Gastroesophageal sphincter (tissue), 4 donors: ENCODE results near the gene ADAMTSL3. TPM values are rescaled to one million over a fixed set of nuclear protein-coding genes. Genes with fewer than 3 reads are reported as not detected.

Source experiments
- ATAC-seq: fragments of 150-250 bp; one replicate; pipeline ENCODE4 v1.9.1; 2016; ENCODE audit warnings: mild to moderate bottlenecking, moderate library complexity
- H3K27ac ChIP-seq, 4 donors: fragments of 200-600 bp; sonication (generic) in 3 of 4; 1 replicate in 3 of 4; 2 replicates in 1 of 4; pipeline ENCODE4 v1.5.1; 2016 to 2019
- H3K27me3 ChIP-seq: fragments of 200-600 bp; sonication (generic); one replicate; pipeline ENCODE4 v1.5.1; 2019
- H3K36me3 ChIP-seq, 2 donors: fragments of 200-600 bp; sonication (generic); one replicate each; pipeline ENCODE4 v1.5.1; 2019; ENCODE audit warnings: control low read depth in 1 of 2
- H3K4me1 ChIP-seq, 3 donors: fragments of 200-600 bp; sonication (generic); 1 replicate in 2 of 3; 2 replicates in 1 of 3; pipeline ENCODE4 v1.5.1; 2016 to 2019; ENCODE audit warnings: control low read depth in 2 of 3
- H3K4me3 ChIP-seq, 2 donors: fragments of 200-600 bp; sonication (generic); one replicate each; pipeline ENCODE4 v1.5.1; 2019; ENCODE audit warnings: mild to moderate bottlenecking in 1 of 2, moderate library complexity in 1 of 2
- H3K9me3 ChIP-seq, 3 donors: fragments of 200-600 bp; sonication (generic); one replicate each; pipeline ENCODE4 v1.5.1; 2017 to 2019; ENCODE audit warnings: control low read depth in 2 of 3
- EP300 ChIP-seq: sonication (generic); formaldehyde crosslinking; IDR thresholded peaks from one replicate; pipeline ENCODE4 v1.6.1; 2017; ENCODE audit warnings: antibody characterized with exemption, mild to moderate bottlenecking
- POLR2A ChIP-seq, 2 donors: fragments of 450-650 bp; IDR thresholded peaks; one replicate each; pipeline ENCODE4 v1.6.1; 2017; ENCODE audit warnings: antibody characterized with exemption in 2 of 2, mild to moderate bottlenecking in 2 of 2, moderate library complexity in 1 of 2
- POLR2AphosphoS5 ChIP-seq: sonication (generic); formaldehyde crosslinking; IDR thresholded peaks from one replicate; pipeline ENCODE4 v1.6.1; 2017; ENCODE audit warnings: antibody characterized with exemption
- WGBS, 2 donors: methylation state at CpG; one replicate each; pipeline ENCODE4 v1.1.5; 2018; ENCODE audit warnings: low coverage in 1 of 2; 5-methylcytosine and 5-hydroxymethylcytosine counted together
- total RNA-seq, 4 donors: library from RNA; depleted of rRNA; stranded (reverse); fragments of >200 nt; gene quantifications; one replicate each; pipeline ENCODE4 v1.1.0, GENCODE V29; 2016
- TF ChIP-seq, protein P1 (sequence below), 4 experiments: fragments of 200-600 bp in 2 of 4; fragments of 450-650 bp in 2 of 4; sonication (generic) in 1 of 4; IDR thresholded peaks; one replicate each; pipeline ENCODE4 v1.5.1; 2017 to 2019; ENCODE audit warnings: antibody characterized with exemption in 4 of 4, mild to moderate bottlenecking in 2 of 4, moderate library complexity in 2 of 4

Gene ADAMTSL3
- total RNA-seq, 4 donors from 2014 or later, result 19.4 to 35.9 (median 24.1) TPM

DNA sequence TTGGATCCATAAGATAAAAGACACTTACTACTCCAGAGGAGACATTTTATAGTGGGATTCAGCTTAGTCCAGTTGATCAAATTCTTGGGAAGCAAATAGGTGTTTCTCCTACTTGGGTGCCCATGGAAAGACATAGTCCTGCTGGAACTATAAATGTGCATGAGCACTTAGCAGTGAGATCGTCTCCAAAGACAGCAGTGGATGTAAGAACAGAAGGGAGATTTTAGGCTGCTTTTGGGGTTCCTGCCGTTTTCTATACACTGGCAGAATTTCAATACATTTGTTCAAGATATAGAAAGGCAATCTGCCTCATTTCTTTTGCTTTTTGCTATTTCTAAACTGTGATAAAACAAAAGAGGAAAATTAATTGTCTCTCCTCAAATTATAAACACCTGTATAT, 234.0 kb downstream of the ADAMTSL3 start:
- no peaks in the 10 kb centered on the region for H3K27me3 ChIP-seq
- 81 to 88% methylated on average over 2 of the region's 2 CpGs for WGBS, 2 donors
- no peaks in the 10 kb centered on the region for H3K36me3 ChIP-seq
- H3K9me3 ChIP-seq, result no peaks in the 10 kb centered on the region
- no peak overlapping the region for H3K4me3 ChIP-seq
- TF ChIP-seq EP300 (no peak), POLR2A (IDR thresholded peaks at IDR 0.05) (no peak), POLR2AphosphoS5 (no peak)
- TF ChIP-seq, protein P1, sequence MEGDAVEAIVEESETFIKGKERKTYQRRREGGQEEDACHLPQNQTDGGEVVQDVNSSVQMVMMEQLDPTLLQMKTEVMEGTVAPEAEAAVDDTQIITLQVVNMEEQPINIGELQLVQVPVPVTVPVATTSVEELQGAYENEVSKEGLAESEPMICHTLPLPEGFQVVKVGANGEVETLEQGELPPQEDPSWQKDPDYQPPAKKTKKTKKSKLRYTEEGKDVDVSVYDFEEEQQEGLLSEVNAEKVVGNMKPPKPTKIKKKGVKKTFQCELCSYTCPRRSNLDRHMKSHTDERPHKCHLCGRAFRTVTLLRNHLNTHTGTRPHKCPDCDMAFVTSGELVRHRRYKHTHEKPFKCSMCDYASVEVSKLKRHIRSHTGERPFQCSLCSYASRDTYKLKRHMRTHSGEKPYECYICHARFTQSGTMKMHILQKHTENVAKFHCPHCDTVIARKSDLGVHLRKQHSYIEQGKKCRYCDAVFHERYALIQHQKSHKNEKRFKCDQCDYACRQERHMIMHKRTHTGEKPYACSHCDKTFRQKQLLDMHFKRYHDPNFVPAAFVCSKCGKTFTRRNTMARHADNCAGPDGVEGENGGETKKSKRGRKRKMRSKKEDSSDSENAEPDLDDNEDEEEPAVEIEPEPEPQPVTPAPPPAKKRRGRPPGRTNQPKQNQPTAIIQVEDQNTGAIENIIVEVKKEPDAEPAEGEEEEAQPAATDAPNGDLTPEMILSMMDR (IDR thresholded peaks at IDR 0.05), result no peak
- H3K27ac ChIP-seq, result no peak overlapping the region
- H3K4me1 ChIP-seq, result peaks cover 3 to 23% (median 6%) of the 10 kb centered on the region in 3 donors
- ATAC-seq, result no peak

DNA sequence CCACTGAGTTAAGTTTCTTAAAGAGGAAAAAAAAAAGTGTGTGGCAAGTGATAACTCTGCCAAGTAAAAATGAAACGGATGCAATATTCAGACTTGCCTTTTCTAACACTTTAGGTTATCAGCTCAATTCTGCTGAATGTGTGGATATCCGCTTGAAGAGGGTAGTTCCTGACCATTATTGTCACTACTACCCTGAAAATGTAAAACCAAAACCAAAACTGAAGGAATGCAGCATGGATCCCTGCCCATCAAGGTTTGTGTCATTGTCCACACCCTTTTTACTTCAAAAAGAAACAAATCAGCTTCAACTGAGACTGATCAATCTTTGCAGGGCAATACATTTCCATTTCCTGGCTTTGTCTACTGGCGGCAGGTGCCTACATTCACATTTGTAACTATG, 236.1 kb downstream of the ADAMTSL3 start:
- TF ChIP-seq EP300, result no peak
- TF ChIP-seq POLR2AphosphoS5, result no peak
- no peak for TF ChIP-seq POLR2A (IDR thresholded peaks at IDR 0.05)
- TF ChIP-seq, protein P1 (IDR thresholded peaks at IDR 0.05), result no peak
- Histone ChIP-seq H3K9me3 (no peaks in the 10 kb centered on the region), H3K27me3 (no peaks in the 10 kb centered on the region), H3K4me3 (no peak overlapping the region), H3K4me1 (peaks cover 3 to 23% (median 6%) of the 10 kb centered on the region in 3 donors), H3K36me3 (no peaks in the 10 kb centered on the region), H3K27ac (peak overlapping the region; percentile 51 to 69 (median 62))
- WGBS, 2 donors, result 63 to 85% methylated on average over 3 of the region's 3 CpGs
- peak; percentile 17 for ATAC-seq

DNA sequence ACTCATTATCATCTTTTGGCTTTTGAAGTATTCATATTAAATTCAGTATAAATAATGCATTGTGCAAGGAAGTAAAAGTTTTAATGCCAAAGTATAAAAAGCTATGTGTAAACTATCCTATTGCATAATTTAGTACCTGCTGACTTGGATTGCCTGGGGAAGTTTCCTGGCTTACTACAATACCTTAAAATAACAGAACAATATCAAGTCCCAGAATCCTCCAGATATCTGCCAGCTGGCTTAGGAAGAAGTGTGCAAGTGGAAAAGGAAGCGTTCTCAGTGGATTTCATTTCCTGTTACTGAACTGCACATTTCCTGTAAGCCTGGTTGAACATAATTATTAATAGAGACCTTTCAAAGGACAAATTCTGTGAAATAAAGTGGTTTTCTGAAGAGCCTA, 236.7 kb downstream of the ADAMTSL3 start:
- H3K4me3 ChIP-seq, result no peak overlapping the region
- peak overlapping the region; percentile 51 to 69 (median 62) for H3K27ac ChIP-seq
- no peak for TF ChIP-seq EP300
- peak; percentile 79 for TF ChIP-seq POLR2AphosphoS5
- no peaks in the 10 kb centered on the region for H3K36me3 ChIP-seq
- no peaks in the 10 kb centered on the region for H3K27me3 ChIP-seq
- peak; percentile 89 for ATAC-seq
- WGBS, 2 donors, result 12 to 29% methylated on average over 1 of the region's 1 CpG
- H3K9me3 ChIP-seq, result no peaks in the 10 kb centered on the region
- H3K4me1 ChIP-seq, result peaks cover 3 to 23% (median 6%) of the 10 kb centered on the region in 3 donors

DNA sequence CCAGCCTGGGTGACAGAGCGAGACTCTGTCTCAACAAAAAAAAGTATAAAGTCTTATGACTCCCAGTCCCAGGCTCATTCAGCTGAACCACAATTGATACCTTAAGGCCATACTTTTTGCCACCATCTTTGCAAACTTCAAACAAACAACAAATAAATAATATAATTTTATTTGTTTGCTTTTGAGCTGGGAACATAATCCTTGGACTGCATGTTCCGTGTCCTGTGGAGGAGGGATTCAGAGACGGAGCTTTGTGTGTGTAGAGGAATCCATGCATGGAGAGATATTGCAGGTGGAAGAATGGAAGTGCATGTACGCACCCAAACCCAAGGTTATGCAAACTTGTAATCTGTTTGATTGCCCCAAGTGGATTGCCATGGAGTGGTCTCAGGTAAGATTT, 238.6 kb downstream of the ADAMTSL3 start:
- 94 to 100% methylated on average over 2 to 4 of the region's 4 CpGs for WGBS, 2 donors

DNA sequence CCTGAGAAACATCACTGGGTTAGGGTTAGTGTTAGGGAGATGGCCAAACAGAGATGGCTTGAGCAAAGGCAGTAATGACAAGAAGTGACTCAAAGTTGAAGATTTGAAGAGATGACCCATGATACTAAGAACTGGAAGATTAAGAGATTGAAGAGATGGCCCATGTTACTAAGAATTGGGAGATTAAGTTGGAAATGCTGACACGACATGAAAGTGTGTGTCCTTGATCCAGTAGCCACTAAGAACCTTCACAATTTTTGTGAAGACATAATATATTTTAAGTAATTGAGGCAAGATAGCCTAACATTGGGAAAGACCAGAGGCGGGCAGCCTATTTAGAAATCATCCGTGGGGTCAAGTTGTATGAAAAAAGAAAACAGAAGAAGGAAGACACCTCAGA, 239.4 kb downstream of the ADAMTSL3 start:
- no peaks in the 10 kb centered on the region for H3K36me3 ChIP-seq
- H3K4me1 ChIP-seq, result peaks cover 3 to 23% (median 6%) of the 10 kb centered on the region in 3 donors
- WGBS, 2 donors, result 88 to 89% methylated on average over 2 to 3 of the region's 3 CpGs
- no peak overlapping the region for H3K27ac ChIP-seq
- H3K27me3 ChIP-seq, result no peaks in the 10 kb centered on the region
- ATAC-seq, result no peak
- no peak overlapping the region for H3K4me3 ChIP-seq
- H3K9me3 ChIP-seq, result no peaks in the 10 kb centered on the region
- TF ChIP-seq EP300 (no peak), POLR2A (IDR thresholded peaks at IDR 0.05) (no peak), POLR2AphosphoS5 (no peak)
- TF ChIP-seq, protein P1 (IDR thresholded peaks at IDR 0.05), result no peak

More for the DNA sequence above, 238.6 kb downstream of the ADAMTSL3 start:
- Histone ChIP-seq H3K4me1 (peaks cover 3 to 23% (median 6%) of the 10 kb centered on the region in 3 donors), H3K36me3 (no peaks in the 10 kb centered on the region), H3K27ac (no peak overlapping the region), H3K4me3 (no peak overlapping the region), H3K9me3 (no peaks in the 10 kb centered on the region), H3K27me3 (no peaks in the 10 kb centered on the region)
- no peak for ATAC-seq
- TF ChIP-seq POLR2A (IDR thresholded peaks at IDR 0.05) (no peak), POLR2AphosphoS5 (no peak), EP300 (no peak)
- TF ChIP-seq, protein P1 (IDR thresholded peaks at IDR 0.05), result no peak
